OCI-LY7 (cell line): Measurements from ENCODE around the gene ADH1B. TPM values are rescaled to one million over a fixed set of nuclear protein-coding genes. Genes with fewer than 3 reads are reported as not detected.

Experiments
- BruUV-seq: library from RNA; stranded (reverse); fragments of 400-500 nt; replicated peaks from 2 replicates; lab custom pipeline; 2021; lab: Mats Ljungman, UMichigan
- CTCF ChIA-PET: fragments of 300-600 bp; sonication (Branson Sonifier 250); formaldehyde crosslinking; loops from one replicate; lab custom pipeline; 2022; ENCODE audit warnings: antibody characterized with exemption; ENCODE audit not compliant: unreplicated experiment; lab: Charles Lee
- POLR2A ChIA-PET: fragments of 300-600 bp; sonication (Branson Sonifier 250); formaldehyde crosslinking; loops from one replicate; lab custom pipeline; 2022; ENCODE audit warnings: antibody characterized with exemption; lab: Charles Lee
- DNase-seq: peaks from one replicate; pipeline ENCODE4 v3.0.0-alpha.2; 2015; ENCODE audit warnings: low spot score
- H2AFZ ChIP-seq: fragments of 200-600 bp; sonication (generic), shearing (Covaris generic); 2 replicates; pipeline ENCODE4 v1.6.1; 2014; ENCODE audit warnings: mild to moderate bottlenecking, antibody characterized with exemption, low read length, moderate library complexity
- H3K27ac ChIP-seq: fragments of 200-600 bp; sonication (generic); 2 replicates; pipeline ENCODE4 v1.5.1; 2014; ENCODE audit warnings: mixed run types, low read depth, mild to moderate bottlenecking, moderate library complexity, low read length, inconsistent platforms; ENCODE audit not compliant: poor library complexity, severe bottlenecking
- H3K36me3 ChIP-seq: fragments of 200-600 bp; sonication (generic); 2 replicates; pipeline ENCODE4 v1.6.1; 2014; ENCODE audit warnings: mild to moderate bottlenecking, antibody characterized with exemption, low read length, moderate library complexity, mixed read lengths; ENCODE audit not compliant: insufficient read depth
- H3K4me1 ChIP-seq: fragments of 200-600 bp; sonication (generic); 2 replicates; pipeline ENCODE4 v1.5.1; 2014; ENCODE audit warnings: mild to moderate bottlenecking, low read length; ENCODE audit not compliant: insufficient read depth, poor library complexity, severe bottlenecking
- H3K4me2 ChIP-seq: fragments of 200-600 bp; sonication (generic); 2 replicates; pipeline ENCODE4 v1.6.1; 2014; ENCODE audit warnings: mild to moderate bottlenecking, low read length
- H3K4me3 ChIP-seq: fragments of 200-600 bp; sonication (generic); 2 replicates; pipeline ENCODE4 v1.5.1; 2014; ENCODE audit warnings: mild to moderate bottlenecking, low read depth, low read length; ENCODE audit not compliant: poor library complexity, severe bottlenecking
- H3K79me2 ChIP-seq: fragments of 200-600 bp; sonication (generic); 2 replicates; pipeline ENCODE4 v1.6.1; 2016; ENCODE audit warnings: low read depth, mild to moderate bottlenecking, low read length, moderate library complexity, mixed read lengths; ENCODE audit not compliant: insufficient read depth
- H3K9me2 ChIP-seq: fragments of 200-600 bp; sonication (generic); 2 replicates; pipeline ENCODE4 v1.6.1; 2016; ENCODE audit warnings: mild to moderate bottlenecking, low read length, mixed read lengths; ENCODE audit not compliant: insufficient read depth
- H3K9me3 ChIP-seq: fragments of 200-600 bp; sonication (generic); 2 replicates; pipeline ENCODE4 v1.6.1; 2014; ENCODE audit warnings: mild to moderate bottlenecking, mixed run types, low read length, mixed read lengths
- H4K20me1 ChIP-seq: fragments of 200-600 bp; sonication (generic); 2 replicates; pipeline ENCODE4 v1.6.1; 2014; ENCODE audit warnings: mild to moderate bottlenecking, antibody characterized with exemption, low read length, moderate library complexity, mixed read lengths; ENCODE audit not compliant: insufficient read depth
- CTCF ChIP-seq: fragments of 200-600 bp; sonication (generic); conservative IDR thresholded peaks from 2 replicates; pipeline ENCODE4 v1.5.1; 2014; ENCODE audit warnings: mild to moderate bottlenecking, antibody characterized with exemption, low read length, moderate library complexity, mixed read lengths
- EZH2phosphoT487 ChIP-seq: fragments of 200-600 bp; sonication (generic); IDR thresholded peaks from 2 replicates; pipeline ENCODE4 v1.6.1; 2018; ENCODE audit warnings: low read depth, borderline replicate concordance, mild to moderate bottlenecking, mixed run types, antibody characterized with exemption, low read length, moderate library complexity, mixed read lengths
- intact Hi-C: fragments of 100-400 bp; cut with micrococcal nuclease; formaldehyde crosslinking; loops from one replicate; pipeline ENCODE4 v1.10.0; 2022; ENCODE audit not compliant: unreplicated experiment
- total RNA-seq, 2 experiments: library from RNA; depleted of rRNA in 1 of 2; stranded (reverse); fragments of >200 nt in 1 of 2; shearing (Covaris generic) in 1 of 2; gene quantifications; 2 replicates each; pipeline ENCODE4 v1.2.3, GENCODE V29; 2014 to 2022

Gene ADH1B
- total RNA-seq, 2 experiments from 2014 or later, result not detected

DNA sequence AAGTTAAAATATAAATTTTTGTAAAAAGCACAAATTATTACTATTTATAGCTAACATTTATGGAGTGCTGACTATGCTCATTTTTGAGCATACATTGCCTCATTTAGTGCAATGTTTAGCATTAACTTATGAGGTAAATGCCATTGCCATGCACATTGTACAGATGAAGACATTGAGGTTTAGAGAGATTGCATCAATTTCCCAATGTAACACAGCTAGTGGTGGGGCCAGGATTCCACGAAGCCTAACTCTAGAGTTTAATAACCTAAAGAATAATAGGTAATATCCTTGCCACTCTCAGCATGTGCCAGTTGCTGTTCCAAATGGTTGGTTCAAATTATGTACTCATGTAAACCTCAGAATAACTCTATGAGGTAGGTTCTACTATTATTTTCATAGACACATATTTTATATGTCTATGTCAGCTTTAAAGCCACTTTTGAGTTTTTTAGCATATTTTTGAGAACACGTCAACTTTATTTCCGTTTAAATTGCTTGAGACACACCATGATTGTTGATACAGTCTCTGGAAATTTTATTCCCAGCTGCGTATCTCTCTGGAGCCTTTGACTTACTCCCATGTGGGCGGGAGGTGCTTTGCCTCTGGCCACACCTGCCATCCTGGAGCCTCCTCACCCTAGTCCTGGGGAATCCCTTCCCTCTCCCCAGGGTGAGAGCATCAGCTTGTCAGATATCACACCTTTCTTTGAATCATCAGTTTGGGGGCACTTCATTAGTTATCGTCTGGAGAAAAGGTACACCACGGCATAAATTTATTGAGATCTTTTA is 19.6 kb downstream of the ADH1B start:
- POLR2A ChIA-PET, result no interaction called here
- H4K20me1 ChIP-seq, result no peaks in the 10 kb centered on the region
- CTCF ChIA-PET, result no interaction called here
- H3K36me3 ChIP-seq, result no peaks in the 10 kb centered on the region
- no peaks in the 10 kb centered on the region for H3K9me2 ChIP-seq
- no peak for DNase-seq
- no peaks in the 10 kb centered on the region for H3K9me3 ChIP-seq
- H3K79me2 ChIP-seq, result no peaks in the 10 kb centered on the region
- no peak overlapping the region for H3K4me2 ChIP-seq
- TF ChIP-seq EZH2phosphoT487 (no peak), CTCF (no peak)
- BruUV-seq, result no TSS peak
- H3K4me3 ChIP-seq, result no peak overlapping the region
- H3K4me1 ChIP-seq, result no peaks in the 10 kb centered on the region
- no peak overlapping the region for H2AFZ ChIP-seq
- H3K27ac ChIP-seq, result no peak overlapping the region
- intact Hi-C loops, result no loop called here

DNA sequence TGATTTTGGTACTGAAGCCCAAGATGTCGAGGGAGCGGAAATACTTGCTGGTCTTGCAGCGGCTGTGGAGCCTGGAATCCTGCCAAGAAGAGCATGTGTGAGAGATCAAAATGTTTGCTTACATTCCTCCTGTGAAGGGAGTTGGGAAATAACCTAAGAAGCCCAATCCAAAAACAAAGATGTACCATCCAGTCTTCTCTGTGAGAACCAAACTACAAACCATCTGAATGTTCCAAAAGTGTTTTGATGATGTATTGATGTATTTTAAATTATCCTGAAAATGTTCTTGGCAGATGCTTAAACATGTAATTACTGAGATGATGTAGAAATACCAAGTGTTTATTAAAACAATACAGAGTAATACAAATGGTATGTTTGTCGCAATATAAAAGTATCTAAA is 20.3 kb downstream of the ADH1B start:
- H2AFZ ChIP-seq, result no peak overlapping the region
- no TSS peak for BruUV-seq
- H3K4me3 ChIP-seq, result no peak overlapping the region
- no peaks in the 10 kb centered on the region for H4K20me1 ChIP-seq
- H3K9me3 ChIP-seq, result no peaks in the 10 kb centered on the region
- H3K27ac ChIP-seq, result no peak overlapping the region
- no peak for DNase-seq
- no peaks in the 10 kb centered on the region for H3K36me3 ChIP-seq
- TF ChIP-seq EZH2phosphoT487 (no peak), CTCF (no peak)
- ChIA-PET CTCF (no interaction called here), POLR2A (no interaction called here)
- H3K4me2 ChIP-seq, result no peak overlapping the region
- H3K4me1 ChIP-seq, result no peaks in the 10 kb centered on the region
- intact Hi-C loops, result no loop called here
- no peaks in the 10 kb centered on the region for H3K79me2 ChIP-seq
- no peaks in the 10 kb centered on the region for H3K9me2 ChIP-seq

GRCh38 chr4:99293357-99293756 is 27.8 kb downstream of the ADH1B start:
- Histone ChIP-seq H3K79me2 (no peaks in the 10 kb centered on the region), H2AFZ (no peak overlapping the region), H3K4me2 (no peak overlapping the region), H3K9me3 (no peaks in the 10 kb centered on the region), H3K4me1 (no peaks in the 10 kb centered on the region), H3K36me3 (no peaks in the 10 kb centered on the region), H4K20me1 (no peaks in the 10 kb centered on the region), H3K4me3 (no peak overlapping the region), H3K9me2 (no peaks in the 10 kb centered on the region), H3K27ac (no peak overlapping the region)
- TF ChIP-seq CTCF (no peak), EZH2phosphoT487 (no peak)
- no peak for DNase-seq
- CTCF ChIA-PET, result no interaction called here
- intact Hi-C loops, result no loop called here
- POLR2A ChIA-PET, result no interaction called here
- no TSS peak for BruUV-seq
